Measurements from ENCODE around the gene PPFIA4. TPM values are rescaled to one million over a fixed set of nuclear protein-coding genes. Genes with fewer than 3 reads are reported as not detected.

Gene PPFIA4
- total RNA-seq, 2 donors from 2014 or later: 38.1 to 244 TPM

DNA sequence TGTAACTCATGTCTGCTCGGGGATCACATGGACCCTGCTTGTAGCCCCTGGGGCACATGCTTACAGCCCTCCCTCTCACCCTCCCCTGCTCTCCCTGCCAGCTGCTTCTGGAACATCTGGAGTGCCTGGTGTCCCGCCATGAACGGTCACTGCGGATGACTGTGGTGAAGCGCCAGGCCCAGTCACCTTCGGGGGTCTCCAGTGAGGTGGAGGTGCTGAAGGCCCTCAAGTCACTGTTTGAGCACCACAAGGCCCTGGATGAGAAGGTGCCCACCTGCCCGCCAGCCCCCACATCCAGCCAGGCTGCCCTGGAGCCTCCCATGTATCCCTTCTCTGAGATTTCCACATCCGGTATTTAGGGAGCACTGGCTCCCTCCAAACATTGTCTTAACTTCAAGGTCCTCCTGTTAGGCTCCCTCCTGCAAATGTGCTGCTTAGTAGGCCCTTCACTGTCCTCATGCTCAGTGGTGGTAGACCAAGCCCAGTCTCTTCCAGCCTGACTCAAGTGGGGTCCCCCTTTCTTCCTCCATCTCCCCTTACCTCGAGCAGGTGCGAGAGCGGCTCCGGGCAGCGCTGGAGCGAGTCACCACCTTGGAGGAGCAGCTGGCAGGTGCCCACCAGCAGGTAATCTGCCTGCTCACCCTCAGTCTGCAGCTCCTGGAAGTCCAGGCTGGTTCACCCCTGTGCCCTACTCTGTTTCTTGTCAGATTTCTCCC is 17.7 kb downstream of the PPFIA4 start:
- no peak overlapping the region for H3K27ac Mint-ChIP-seq
- no peak for ATAC-seq (replicated peaks)

DNA sequence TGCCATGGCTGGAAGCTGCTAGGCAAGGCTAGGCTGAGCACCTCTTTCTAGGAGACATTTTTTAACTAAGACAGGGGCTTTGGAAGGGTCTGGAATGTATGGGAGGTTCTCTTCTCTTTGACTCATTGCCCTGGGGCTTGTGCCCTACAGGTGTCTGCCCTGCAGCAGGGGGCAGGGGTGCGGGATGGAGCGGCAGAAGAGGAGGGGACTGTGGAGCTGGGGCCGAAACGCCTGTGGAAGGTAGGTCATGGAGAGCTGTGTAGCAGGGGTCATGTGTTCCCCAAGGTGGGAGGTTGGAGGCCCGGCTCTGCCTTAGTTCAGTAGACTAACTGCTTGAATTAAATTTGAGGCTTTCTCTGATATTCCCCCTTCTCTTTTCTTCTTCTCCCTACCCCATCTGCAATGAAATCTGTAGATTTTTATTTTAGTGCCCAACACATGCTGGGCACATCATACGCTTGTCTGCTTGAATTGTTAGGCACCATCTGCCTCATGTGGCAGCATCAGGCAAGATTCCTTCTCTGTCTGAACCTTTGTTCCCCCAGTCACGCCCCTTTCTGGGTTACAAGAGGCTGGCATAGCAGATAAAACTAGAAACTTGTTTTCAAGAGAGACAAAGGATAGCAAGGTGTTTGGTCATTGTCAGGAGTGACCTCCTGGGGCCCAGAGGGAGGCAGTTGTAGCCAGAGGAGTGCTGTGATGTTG is 18.4 kb downstream of the PPFIA4 start:
- Mint-ChIP-seq H3K27ac (no peak overlapping the region), H3K4me1 (peaks cover 6% of the 10 kb centered on the region), H3K27me3 (peaks cover 7% of the 10 kb centered on the region), H3K4me3 (no peak overlapping the region), H3K9me3 (no peaks in the 10 kb centered on the region), H3K36me3 (ENCODE audit: low read depth) (peaks cover 85% of the 10 kb centered on the region)
- no peak for ATAC-seq (replicated peaks)

More for the DNA sequence above, 17.7 kb downstream of the PPFIA4 start:
- Mint-ChIP-seq H3K36me3 (ENCODE audit: low read depth) (peaks cover 90% of the 10 kb centered on the region), H3K9me3 (no peaks in the 10 kb centered on the region), H3K27me3 (peaks cover 12% of the 10 kb centered on the region), H3K4me3 (no peak overlapping the region), H3K4me1 (peaks cover 11% of the 10 kb centered on the region)

DNA sequence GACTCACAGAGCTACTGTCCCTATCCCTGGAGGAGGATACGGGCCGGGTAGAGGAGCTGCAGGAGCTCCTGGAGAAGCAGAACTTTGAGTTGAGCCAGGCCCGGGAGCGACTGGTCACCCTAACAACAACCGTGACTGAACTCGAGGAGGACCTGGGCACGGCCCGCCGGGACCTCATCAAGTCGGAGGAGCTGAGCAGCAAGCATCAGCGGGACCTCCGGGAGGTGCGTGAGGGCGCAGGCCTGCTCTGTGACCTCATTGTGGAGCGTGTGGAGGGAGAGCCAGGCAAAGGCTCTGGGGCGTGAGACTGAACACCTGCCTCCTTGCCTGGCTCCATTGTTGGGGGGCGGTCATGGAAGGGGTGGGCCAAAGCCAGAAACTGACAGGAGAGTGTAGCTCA is 19.0 kb downstream of the PPFIA4 start:
- Mint-ChIP-seq H3K4me1 (peaks cover 6% of the 10 kb centered on the region), H3K27me3 (peaks cover 8% of the 10 kb centered on the region), H3K36me3 (ENCODE audit: low read depth) (peaks cover 86% of the 10 kb centered on the region), H3K4me3 (no peak overlapping the region), H3K9me3 (no peaks in the 10 kb centered on the region), H3K27ac (no peak overlapping the region)
- ATAC-seq (replicated peaks): no peak

- Mint-ChIP-seq H3K27ac (no peak overlapping the region), H3K9me3 (no peaks in the 10 kb centered on the region), H3K4me1 (peaks cover 6% of the 10 kb centered on the region), H3K27me3 (peaks cover 11% of the 10 kb centered on the region), H3K36me3 (ENCODE audit: low read depth) (peaks cover 86% of the 10 kb centered on the region), H3K4me3 (no peak overlapping the region)
- no peak for ATAC-seq (replicated peaks)
These were observed 19.7 kb downstream of the PPFIA4 start for GRCh38 chr1:203045821-203046594.

GRCh38 chr1:203046984-203047630 is 20.8 kb downstream of the PPFIA4 start:
- peaks cover 17% of the 10 kb centered on the region for H3K27me3 Mint-ChIP-seq
- no peak overlapping the region for H3K27ac Mint-ChIP-seq
- H3K36me3 Mint-ChIP-seq (ENCODE audit: low read depth): peaks cover 87% of the 10 kb centered on the region
- peak; percentile 70 for ATAC-seq (replicated peaks)
- peaks cover 6% of the 10 kb centered on the region for H3K4me1 Mint-ChIP-seq
- H3K9me3 Mint-ChIP-seq: no peaks in the 10 kb centered on the region
- H3K4me3 Mint-ChIP-seq: no peak overlapping the region

DNA sequence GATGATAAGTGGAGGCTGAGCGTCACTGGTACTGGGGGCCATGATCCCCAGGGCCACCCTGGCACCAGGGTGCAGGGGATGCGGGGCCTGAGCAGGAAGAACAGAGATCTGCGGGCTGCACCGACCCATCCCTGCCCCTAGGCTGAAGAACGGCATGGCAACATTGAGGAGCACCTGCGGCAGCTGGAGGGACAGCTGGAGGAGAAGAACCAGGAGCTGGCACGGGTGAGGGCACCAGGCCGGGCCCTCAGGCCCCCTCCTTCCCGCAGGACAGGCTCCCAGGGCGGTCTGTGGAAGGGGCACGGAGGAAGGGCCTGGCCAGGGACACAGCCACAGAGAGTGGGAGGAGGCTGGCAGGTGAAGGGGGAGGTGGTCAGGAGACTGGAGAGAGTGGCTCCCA is 21.8 kb downstream of the PPFIA4 start:
- no peak for ATAC-seq (replicated peaks)
- Mint-ChIP-seq H3K9me3 (no peaks in the 10 kb centered on the region), H3K27ac (peak overlapping the region; percentile 35), H3K27me3 (peaks cover 20% of the 10 kb centered on the region), H3K4me3 (no peak overlapping the region), H3K36me3 (ENCODE audit: low read depth) (peaks cover 89% of the 10 kb centered on the region), H3K4me1 (peaks cover 6% of the 10 kb centered on the region)

GRCh38 chr1:203048555-203049051 is 22.3 kb downstream of the PPFIA4 start:
- no peak overlapping the region for H3K27ac Mint-ChIP-seq

DNA sequence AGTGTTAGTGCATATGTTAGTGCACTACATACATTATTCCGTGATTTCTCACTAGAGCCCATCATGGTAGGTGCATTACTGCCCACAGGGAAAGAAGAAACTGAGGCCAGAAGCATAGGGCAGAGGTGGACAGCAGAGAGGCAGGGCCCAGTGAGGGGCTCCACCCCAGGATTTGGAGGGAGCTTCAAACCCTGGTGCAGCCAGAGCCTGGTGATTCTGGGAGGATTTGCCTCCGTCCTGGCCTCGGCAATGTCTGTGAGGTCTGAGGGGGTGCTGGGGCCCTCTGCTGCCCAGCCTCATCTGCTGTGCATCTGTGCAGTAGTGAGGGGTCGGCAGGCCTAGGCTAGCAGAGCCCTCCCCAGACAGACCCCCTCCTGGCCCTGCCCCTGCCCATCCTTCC is 22.8 kb downstream of the PPFIA4 start:
- Mint-ChIP-seq H3K4me3 (no peak overlapping the region), H3K27me3 (peaks cover 20% of the 10 kb centered on the region)

More at GRCh38 chr1:203048555-203049051, 22.3 kb downstream of the PPFIA4 start:
- H3K4me3 Mint-ChIP-seq: no peak overlapping the region
- ATAC-seq (replicated peaks): no peak
- peaks cover 20% of the 10 kb centered on the region for H3K27me3 Mint-ChIP-seq
- H3K36me3 Mint-ChIP-seq (ENCODE audit: low read depth): peaks cover 84% of the 10 kb centered on the region
- peaks cover 6% of the 10 kb centered on the region for H3K4me1 Mint-ChIP-seq
- no peaks in the 10 kb centered on the region for H3K9me3 Mint-ChIP-seq

DNA sequence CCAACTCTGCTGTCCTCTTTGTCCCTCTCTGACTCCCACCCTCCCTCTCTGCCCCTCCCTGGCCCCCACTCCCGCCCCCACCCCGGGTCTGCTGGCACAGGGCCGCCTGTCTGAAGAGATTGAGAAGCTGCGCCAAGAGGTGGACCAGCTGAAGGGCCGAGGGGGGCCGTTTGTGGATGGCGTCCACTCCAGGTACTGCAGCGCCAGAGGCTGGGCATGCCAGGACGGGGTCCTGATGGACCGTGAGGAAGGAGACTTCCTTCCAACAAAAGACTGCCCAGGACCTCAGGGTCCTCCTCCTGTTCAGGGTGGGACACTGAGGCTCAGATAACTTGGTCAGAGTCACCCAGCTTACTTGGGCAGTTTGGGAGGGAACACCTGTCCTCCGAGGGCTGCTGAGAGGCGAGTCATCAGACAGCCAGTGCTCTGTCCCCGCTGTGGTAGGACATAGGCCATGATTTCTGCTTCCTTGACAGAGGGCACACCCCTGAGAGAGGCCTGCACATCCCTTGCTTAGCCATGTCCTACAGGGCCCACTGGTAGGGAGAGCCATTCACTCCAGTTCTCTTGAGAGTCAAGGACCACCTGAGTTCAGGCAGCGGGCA is 23.4 kb downstream of the PPFIA4 start:
- peaks cover 6% of the 10 kb centered on the region for H3K4me1 Mint-ChIP-seq

More for the DNA sequence above, 22.8 kb downstream of the PPFIA4 start:
- Mint-ChIP-seq H3K36me3 (ENCODE audit: low read depth) (peaks cover 80% of the 10 kb centered on the region), H3K9me3 (no peaks in the 10 kb centered on the region), H3K4me1 (peaks cover 6% of the 10 kb centered on the region), H3K27ac (no peak overlapping the region)
- no peak for ATAC-seq (replicated peaks)

GRCh38 chr1:203050826-203051225 is 24.5 kb downstream of the PPFIA4 start:
- Mint-ChIP-seq H3K27ac (no peak overlapping the region), H3K36me3 (ENCODE audit: low read depth) (peaks cover 79% of the 10 kb centered on the region), H3K9me3 (no peaks in the 10 kb centered on the region), H3K4me1 (peaks cover 6% of the 10 kb centered on the region), H3K4me3 (no peak overlapping the region), H3K27me3 (peaks cover 23% of the 10 kb centered on the region)
- ATAC-seq (replicated peaks): no peak

More for the DNA sequence above, 23.4 kb downstream of the PPFIA4 start:
- Mint-ChIP-seq H3K27me3 (peaks cover 20% of the 10 kb centered on the region), H3K4me3 (no peak overlapping the region), H3K27ac (no peak overlapping the region), H3K36me3 (ENCODE audit: low read depth) (peaks cover 79% of the 10 kb centered on the region), H3K9me3 (no peaks in the 10 kb centered on the region)
- ATAC-seq (replicated peaks): no peak

GRCh38 chr1:203051841-203052324 is 25.6 kb downstream of the PPFIA4 start:
- Mint-ChIP-seq H3K27ac (no peak overlapping the region), H3K4me1 (peaks cover 6% of the 10 kb centered on the region), H3K4me3 (no peak overlapping the region), H3K27me3 (peaks cover 23% of the 10 kb centered on the region), H3K36me3 (ENCODE audit: low read depth) (peaks cover 79% of the 10 kb centered on the region), H3K9me3 (no peaks in the 10 kb centered on the region)
- ATAC-seq (replicated peaks): no peak

GRCh38 chr1:203052601-203053000 is 26.3 kb downstream of the PPFIA4 start:
- H3K4me1 Mint-ChIP-seq: peaks cover 5% of the 10 kb centered on the region
- ATAC-seq (replicated peaks): no peak
- peaks cover 25% of the 10 kb centered on the region for H3K27me3 Mint-ChIP-seq
- peak overlapping the region; percentile 34 for H3K27ac Mint-ChIP-seq
- H3K9me3 Mint-ChIP-seq: no peaks in the 10 kb centered on the region
- no peak overlapping the region for H3K4me3 Mint-ChIP-seq
- H3K36me3 Mint-ChIP-seq (ENCODE audit: low read depth): peaks cover 79% of the 10 kb centered on the region

- H3K4me3 Mint-ChIP-seq: no peak overlapping the region
- peaks cover 74% of the 10 kb centered on the region for H3K36me3 Mint-ChIP-seq (ENCODE audit: low read depth)
- no peaks in the 10 kb centered on the region for H3K9me3 Mint-ChIP-seq
- H3K27ac Mint-ChIP-seq: no peak overlapping the region
- H3K27me3 Mint-ChIP-seq: peaks cover 26% of the 10 kb centered on the region
- ATAC-seq (replicated peaks): no peak
- no peaks in the 10 kb centered on the region for H3K4me1 Mint-ChIP-seq
These were observed 27.9 kb downstream of the PPFIA4 start for GRCh38 chr1:203054184-203054583.
